Body of pancreas (tissue), 4 donors: ENCODE measurements around the gene SH3BP4.

Experiments
- CTCF ChIP-seq, 7 experiments: fragments of 450-650 bp in 4 of 7; fragments of 200-600 bp in 3 of 7; sonication (generic) in 3 of 7; IDR thresholded peaks; one replicate each; pipeline ENCODE4 v1.5.1; 2016 to 2019; ENCODE audit warnings: antibody characterized with exemption in 7 of 7
- POLR2A ChIP-seq, 3 donors: fragments of 450-650 bp; IDR thresholded peaks; one replicate each; pipeline ENCODE4 v1.6.1; 2016; ENCODE audit warnings: antibody characterized with exemption in 3 of 3, mild to moderate bottlenecking in 2 of 3

GRCh38 chr2:235028646-235029045 is 76.8 kb downstream of the SH3BP4 start:
- TF ChIP-seq CTCF (IDR thresholded peaks at IDR 0.05) (no peak), POLR2A (IDR thresholded peaks at IDR 0.05) (no peak)
